ENCODE measurements around the gene ZFPM1. TPM values are rescaled to one million over a fixed set of nuclear protein-coding genes. Genes with fewer than 3 reads are reported as not detected.

Gene ZFPM1
- total RNA-seq, 4 donors from 2014 or later = 1.9 to 5.3 (median 3.4) TPM

GRCh38 chr16:88487124-88487432 is 34.0 kb downstream of the ZFPM1 start:
- no peak overlapping the region for H3K27ac ChIP-seq
- intact Hi-C loops (cut with DNase I) = no loop called here
- H3K4me1 ChIP-seq = no peaks in the 10 kb centered on the region
- H3K36me3 ChIP-seq = no peaks in the 10 kb centered on the region
- no peak overlapping the region for H3K4me3 ChIP-seq (replicated peaks in 1 of 3)
- no peaks in the 10 kb centered on the region for H3K27me3 ChIP-seq
- WGBS, 2 donors = 57 to 85% methylated on average over 1 to 3 of the region's 3 CpGs
- no peak for TF ChIP-seq CTCF (IDR thresholded peaks at IDR 0.05)
- TF ChIP-seq POLR2A (IDR thresholded peaks at IDR 0.05) = no peak
- no peaks in the 10 kb centered on the region for H3K9me3 ChIP-seq
- no peak for DNase-seq

- WGBS, 2 donors = 88 to 90% methylated on average over 36 to 46 of the region's 54 CpGs
- Histone ChIP-seq H3K9me3 (no peaks in the 10 kb centered on the region), H3K27ac (no peak overlapping the region), H3K4me1 (no peaks in the 10 kb centered on the region), H3K36me3 (no peaks in the 10 kb centered on the region), H3K4me3 (replicated peaks in 1 of 3) (no peak overlapping the region), H3K27me3 (no peaks in the 10 kb centered on the region)
- intact Hi-C loops (cut with DNase I) = no loop called here
- DNase-seq = no peak
- TF ChIP-seq POLR2A (IDR thresholded peaks at IDR 0.05) = no peak
- TF ChIP-seq CTCF (IDR thresholded peaks at IDR 0.05) = no peak
Measured at GRCh38 chr16:88487920-88488851, 35.1 kb downstream of the ZFPM1 start.

- no peak for DNase-seq
- Histone ChIP-seq H3K9me3 (no peaks in the 10 kb centered on the region), H3K4me1 (no peaks in the 10 kb centered on the region), H3K4me3 (replicated peaks in 1 of 3) (no peak overlapping the region), H3K27ac (no peak overlapping the region), H3K27me3 (no peaks in the 10 kb centered on the region), H3K36me3 (no peaks in the 10 kb centered on the region)
- no peak for TF ChIP-seq CTCF (IDR thresholded peaks at IDR 0.05)
- TF ChIP-seq POLR2A (IDR thresholded peaks at IDR 0.05) = no peak
- intact Hi-C loops (cut with DNase I) = no loop called here
- WGBS, 2 donors = 87 to 88% methylated on average over 15 to 22 of the region's 24 CpGs
Measured at GRCh38 chr16:88489163-88489741, 36.2 kb downstream of the ZFPM1 start.

DNA sequence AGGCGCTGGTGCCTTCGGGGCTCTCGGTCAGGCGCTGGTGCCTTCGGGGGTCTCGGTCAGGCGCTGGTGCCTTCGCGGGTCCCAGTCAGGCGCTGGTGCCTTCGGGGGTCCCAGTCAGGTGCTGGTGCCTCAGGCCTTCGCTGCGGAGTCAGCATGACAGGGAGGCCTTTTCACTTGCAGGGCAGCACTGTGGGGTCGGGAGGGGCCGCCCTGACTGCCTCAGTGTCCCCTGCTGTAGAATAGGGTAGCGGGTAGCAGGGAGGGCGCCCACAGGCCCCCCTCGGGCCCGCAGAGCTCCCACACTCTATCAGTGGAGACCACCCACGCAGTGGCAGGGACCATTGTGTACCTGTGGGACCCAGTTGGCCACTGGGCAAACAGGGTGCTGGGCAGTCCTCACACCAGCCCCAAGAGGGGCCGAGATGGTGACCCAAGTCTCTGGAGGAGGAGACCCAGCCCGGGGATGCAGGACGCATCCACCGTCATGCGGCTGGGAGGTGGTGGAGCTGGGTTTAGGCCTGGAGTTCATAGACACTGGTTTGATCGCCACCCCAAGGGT is 38.0 kb downstream of the ZFPM1 start:
- H3K9me3 ChIP-seq = no peaks in the 10 kb centered on the region
- TF ChIP-seq POLR2A (IDR thresholded peaks at IDR 0.05) = no peak
- TF ChIP-seq CTCF (IDR thresholded peaks at IDR 0.05) = no peak
- no peak for DNase-seq
- H3K4me1 ChIP-seq = no peaks in the 10 kb centered on the region
- no peaks in the 10 kb centered on the region for H3K36me3 ChIP-seq
- H3K27me3 ChIP-seq = no peaks in the 10 kb centered on the region
- 96 to 100% methylated on average over 1 to 15 of the region's 26 CpGs for WGBS, 2 donors
- intact Hi-C loops (cut with DNase I) = no loop called here
- H3K4me3 ChIP-seq (replicated peaks in 1 of 3) = no peak overlapping the region
- no peak overlapping the region for H3K27ac ChIP-seq

All from thyroid gland (tissue), 4 donors.